CD4-positive, alpha-beta T cell treated with Interleukin-17A for 4 hours (primary cell): Measurements from ENCODE around the gene SBNO2.

ENCODE experiments used
- DNase-seq: peaks from one replicate; pipeline ENCODE4 v3.0.0-alpha.2; 2020; ENCODE audit warnings: mixed read lengths

The SBNO2 gene

DNA sequence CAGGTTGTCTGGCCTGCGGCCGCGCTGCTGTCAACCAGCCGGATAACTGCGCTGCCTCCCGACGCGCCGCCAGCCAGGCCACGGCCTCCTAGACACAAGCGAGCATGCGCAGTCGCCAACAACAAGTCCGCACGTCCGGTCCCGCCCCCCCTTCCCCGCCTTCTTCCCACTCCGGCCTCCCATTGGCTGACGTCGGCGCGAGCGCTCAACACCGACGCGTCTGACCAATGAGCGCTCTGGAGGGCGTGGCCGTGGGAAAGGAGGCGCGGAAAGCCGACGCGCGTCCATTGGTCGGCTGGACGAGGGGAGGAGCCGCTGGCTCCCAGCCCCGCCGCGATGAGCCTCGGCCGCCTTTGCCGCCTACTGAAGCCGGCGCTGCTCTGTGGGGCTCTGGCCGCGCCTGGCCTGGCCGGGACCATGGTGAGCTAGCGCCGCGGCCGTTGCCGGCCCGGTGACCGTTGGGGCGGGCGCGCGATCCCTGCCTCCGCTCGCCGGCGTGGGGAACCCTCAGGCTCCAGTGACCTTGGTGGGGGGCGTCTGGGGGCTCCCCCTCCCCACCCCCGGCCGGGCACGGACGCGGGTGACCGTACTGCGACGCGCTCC, 70.3 kb downstream of the SBNO2 start, which contains the start of gene GPX4:
Gene GPX4 (plus strand): TSS at position 287 of the 603 bp plus-strand sequence. CDS start 50 bp downstream, at position 337.
- peak; percentile 100 for DNase-seq

DNA sequence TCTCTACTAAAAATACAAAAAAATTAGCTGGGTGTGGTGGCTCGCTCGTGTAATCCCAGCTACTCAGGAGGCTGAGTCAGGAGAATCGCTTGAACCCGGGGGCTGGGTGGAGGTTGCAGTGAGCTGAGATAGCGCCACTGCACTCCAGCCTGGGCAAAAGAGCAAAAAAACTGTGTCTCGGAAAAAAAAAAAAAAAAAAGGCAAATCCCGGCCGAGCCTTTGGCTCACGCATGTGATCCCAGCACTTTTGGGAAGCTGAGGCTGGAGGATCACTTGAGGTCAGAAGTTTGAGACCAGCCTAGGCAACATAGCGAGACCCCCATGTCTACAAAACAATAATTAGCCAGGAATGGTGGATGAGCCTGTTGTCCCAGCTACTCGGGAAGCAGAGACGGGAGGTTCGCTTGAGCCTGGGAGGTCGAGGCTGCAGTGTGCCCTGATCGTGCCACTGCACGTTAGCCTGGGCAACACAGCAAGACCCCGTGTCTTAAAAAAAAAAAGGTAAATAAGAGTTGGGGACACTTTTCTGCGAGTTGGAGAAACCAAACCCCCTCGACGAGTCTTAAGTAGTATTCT, 70.8 kb downstream of the SBNO2 start:
- DNase-seq: no peak

DNA sequence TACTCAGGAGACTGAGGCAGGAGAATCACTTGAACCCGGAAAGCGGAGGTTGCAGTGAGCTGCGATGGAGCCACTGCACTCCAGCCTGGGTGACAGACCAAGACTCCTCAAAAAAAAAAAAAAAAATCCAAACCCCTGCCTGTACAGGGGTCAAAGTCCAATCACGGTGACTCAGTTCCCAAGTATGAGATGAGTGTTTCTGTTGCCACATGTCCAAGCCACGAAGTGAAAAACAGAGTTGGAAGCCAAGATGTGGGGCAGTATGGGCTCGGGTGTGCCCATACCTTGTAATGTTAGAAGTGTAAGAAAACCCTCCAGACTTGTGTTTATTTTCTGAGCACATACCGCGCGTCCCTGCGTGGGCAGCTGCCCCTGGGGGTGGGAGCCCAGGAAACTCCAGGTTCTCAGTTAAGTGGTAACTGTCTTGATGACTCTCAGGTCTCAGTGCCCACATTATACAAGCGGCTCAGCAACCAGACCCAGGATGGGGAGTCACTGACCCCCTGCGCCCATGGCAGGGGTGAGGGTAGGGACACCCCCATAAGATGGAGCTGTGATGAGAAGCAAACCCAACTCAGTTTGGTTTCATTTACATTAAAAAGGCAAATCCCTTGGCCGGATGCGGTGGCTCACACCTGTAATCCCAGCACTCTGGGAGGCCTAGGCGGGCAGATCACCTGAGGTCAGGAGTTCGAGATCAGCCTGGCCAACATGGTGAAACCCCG, 71.5 kb downstream of the SBNO2 start:
- DNase-seq: peak; percentile 47

DNA sequence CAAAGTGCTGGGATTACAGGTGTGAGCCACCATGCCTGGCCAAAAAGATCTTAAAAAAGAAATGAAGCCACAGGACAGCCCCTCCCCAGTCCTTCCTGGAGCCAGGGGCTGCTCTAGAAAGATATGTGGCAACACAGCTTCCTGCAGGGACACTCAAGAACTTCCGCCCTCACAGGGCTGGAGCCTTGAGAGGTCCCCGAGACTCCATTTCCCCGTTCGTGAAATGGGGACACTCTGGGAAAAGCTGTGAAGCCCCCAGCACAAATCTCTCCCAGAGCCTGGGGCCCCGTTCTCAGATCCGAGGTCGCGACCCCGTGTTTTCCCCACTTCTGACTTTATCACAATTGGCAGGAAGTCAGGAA, 72.8 kb downstream of the SBNO2 start:
- peak; percentile 44 for DNase-seq

DNA sequence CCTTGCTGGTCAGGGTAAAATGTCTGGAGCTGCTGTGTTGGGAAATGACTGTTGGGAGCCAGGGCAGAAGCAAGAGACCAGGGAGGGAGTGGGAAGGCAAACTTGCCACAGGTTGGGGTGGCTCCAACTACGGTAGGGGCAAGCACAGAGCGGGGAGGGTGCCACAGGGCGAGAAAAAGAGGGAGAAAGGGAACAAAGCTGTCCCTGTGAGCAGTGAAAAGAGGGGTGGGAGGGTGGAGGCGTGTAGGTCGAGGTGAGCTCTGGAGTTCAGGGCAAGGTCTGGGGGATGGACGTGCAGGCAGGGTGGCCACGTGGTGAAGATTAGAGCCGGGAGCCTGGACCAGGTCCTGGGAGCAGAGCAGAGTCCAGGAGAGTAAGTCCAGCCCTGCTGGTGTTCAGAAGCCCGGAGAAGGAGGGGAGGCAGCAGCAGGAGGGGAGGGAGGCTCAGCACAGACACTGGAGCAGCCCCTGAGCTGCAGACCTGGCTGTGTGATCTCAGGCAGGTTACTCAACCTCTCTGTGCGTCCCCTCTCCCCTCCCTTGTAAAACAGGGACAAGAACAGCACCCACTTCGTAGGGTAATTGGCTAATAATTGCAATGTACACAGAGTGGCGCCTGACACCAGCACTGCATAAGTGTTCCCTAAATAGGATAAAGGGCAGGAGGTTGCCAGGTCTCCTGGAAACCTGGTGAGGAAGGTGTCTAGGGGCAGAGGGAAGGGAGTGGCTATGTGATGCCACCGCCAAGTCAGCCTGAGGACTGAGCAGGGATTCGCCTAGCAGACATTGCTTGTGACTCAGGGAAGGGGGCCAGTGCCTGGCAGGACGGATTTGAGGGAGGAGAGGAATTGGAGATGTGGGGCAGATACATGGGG, 75.7 kb downstream of the SBNO2 start:
- no peak for DNase-seq

DNA sequence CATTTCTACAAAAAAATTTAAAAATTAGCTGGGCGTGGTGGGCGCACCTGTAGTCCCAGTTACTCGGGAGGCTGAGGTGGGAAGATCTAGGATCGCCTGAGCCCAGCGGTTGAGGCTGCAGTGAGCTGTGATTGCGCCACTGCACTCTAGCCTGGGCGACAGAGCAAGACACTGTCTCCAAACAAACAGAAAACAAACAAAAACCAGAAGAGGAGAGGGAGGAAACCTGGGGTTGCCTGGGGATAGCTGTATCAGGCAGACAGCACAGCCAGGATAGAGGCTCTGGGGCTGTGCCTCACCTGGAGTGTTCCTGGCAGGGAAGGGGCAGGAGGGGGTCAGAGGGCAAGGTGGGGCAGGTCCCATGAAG, 76.3 kb downstream of the SBNO2 start:
- DNase-seq: no peak

DNA sequence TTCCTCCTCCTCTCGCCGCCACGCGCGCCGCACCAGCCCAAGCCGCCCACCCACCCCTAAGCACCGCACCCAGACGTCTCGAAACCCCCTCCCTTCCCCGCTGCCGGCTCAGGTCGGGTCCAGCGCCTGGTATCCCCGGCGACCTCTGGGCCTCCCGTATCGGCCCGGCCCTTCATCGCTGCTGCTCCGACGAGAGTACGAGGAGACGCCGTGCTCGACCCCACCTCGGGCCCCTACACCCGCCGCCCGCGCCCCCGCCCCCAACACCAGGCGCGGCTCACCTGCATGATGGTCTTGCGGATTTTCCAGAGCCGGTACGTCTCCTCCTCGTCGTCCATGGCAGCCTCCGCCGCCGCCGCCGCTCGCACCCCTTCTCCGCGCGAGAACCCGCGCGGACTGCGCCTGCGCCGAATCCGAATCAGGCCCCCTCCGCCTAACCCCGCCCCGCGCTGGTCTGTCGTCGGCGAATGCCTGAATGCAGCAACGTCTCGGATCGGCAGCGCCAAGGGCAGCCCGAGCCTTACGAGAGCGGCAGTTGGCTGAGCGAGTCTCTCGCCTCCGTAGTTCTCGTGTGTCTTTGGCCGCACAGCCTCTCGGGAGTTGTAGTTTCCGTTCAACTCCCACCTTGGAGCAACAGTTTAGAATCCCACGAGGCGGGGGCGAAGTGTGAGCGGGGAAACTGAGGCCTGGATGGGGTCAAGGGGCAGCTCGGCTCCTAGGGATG, 78.9 kb downstream of the SBNO2 start, which contains the start of gene POLR2E:
Gene POLR2E (minus strand): TSS at position 398 of the 724 bp plus-strand sequence. CDS start 60 bp downstream, at position 338.
- peak; percentile 99 for DNase-seq

DNA sequence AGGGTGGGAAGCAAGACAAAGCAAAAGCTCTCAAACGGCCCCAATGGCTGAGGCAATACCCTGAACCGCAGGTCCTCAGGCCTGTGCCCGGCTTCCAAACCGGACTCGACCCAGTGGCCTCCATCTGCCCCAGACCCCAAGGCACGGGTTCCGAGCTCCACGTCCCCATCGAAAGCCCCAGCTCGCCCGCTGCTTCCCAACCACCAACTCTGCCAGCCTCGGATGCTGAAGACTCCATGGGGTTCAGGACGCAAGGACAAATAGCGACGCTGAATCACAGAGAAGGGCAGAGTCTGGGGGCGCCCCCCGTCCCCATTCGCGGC, 79.5 kb downstream of the SBNO2 start:
- DNase-seq: no peak

DNA sequence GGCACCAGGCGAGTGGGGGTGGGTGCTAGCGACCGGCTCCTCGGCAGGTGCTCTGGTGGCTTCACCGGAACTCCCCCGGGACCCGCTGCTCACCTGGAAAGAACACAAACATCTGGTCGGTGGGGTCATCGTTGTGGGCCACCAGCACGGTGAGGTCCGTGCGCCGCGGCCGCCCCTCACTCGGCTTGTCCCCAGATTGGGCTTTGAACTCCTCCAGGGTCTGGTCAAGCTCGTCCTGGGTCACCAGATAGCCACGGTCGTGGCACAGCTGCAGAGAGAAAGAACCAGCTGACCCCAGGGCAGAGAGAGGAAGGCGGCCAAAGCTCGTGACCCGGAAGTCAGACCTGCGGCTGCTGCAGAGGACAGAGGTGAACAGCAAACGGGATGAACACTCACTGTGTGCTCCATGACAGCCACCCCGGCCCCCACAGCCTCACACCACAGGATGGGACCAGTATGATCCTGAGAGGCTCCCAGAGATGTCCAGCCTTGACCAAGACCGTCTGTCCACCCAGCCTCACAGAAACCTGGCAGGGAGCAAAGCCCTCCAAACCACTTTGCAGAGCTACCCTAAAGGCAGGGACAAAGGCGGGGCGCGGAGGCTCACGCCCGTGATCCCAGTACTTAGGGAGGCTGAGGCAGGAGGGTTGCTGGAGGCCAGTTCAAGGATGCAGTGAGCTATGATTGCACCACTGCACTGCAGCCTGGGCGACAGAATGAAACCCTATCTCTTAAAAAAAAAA, 80.1 kb downstream of the SBNO2 start:
- no peak for DNase-seq

DNA sequence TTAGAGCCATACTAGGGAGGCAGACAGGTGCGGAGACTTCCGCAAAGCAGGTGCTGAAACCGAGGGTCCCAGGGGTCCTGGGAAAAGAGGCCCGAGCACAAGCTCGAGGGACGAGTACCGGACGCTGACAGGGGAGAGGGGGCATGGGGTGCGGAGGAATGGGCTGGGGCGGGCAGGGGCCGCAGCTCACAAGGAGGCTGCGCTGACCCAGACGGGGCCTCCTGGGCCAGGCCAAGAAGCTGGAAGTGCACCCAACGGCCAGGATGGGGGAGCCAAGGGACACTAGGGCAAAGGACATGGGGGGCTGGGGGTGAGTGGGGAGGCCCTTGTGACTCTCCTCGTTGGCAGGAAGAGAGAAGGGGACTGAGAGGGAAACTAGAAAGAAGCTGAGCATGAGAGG, 80.7 kb downstream of the SBNO2 start:
- DNase-seq: no peak

DNA sequence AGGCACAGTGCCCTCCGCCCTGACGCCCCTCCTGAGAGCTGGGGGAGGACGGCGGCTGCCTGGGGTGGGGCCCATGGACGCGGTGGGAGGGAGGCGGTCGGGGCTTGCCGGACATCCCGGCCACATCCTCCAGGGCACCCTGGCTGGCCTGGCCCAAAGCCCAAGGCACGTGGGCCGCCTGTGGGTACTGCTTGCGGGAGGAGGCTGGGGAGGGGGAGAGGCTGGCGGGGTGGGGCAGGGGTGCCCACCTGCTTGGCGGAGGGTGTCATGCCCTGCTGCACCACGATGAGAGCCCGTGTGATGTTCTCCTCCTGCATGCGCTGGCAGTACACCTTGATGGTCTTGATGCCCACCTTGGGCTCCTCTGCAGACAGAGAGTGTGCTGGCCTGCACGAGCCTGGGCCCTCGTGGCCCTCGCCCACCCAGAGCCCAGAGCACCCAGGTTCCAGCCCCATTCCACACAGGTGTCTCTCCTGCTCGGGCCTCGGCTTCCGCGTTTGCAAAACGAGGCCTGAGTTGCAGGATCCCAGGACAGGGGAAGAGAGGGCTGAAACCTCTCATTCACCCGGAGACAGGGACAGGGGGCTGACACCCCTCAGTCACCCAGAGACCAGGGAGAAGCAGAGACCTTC, 82.4 kb downstream of the SBNO2 start:
- DNase-seq: no peak

DNA sequence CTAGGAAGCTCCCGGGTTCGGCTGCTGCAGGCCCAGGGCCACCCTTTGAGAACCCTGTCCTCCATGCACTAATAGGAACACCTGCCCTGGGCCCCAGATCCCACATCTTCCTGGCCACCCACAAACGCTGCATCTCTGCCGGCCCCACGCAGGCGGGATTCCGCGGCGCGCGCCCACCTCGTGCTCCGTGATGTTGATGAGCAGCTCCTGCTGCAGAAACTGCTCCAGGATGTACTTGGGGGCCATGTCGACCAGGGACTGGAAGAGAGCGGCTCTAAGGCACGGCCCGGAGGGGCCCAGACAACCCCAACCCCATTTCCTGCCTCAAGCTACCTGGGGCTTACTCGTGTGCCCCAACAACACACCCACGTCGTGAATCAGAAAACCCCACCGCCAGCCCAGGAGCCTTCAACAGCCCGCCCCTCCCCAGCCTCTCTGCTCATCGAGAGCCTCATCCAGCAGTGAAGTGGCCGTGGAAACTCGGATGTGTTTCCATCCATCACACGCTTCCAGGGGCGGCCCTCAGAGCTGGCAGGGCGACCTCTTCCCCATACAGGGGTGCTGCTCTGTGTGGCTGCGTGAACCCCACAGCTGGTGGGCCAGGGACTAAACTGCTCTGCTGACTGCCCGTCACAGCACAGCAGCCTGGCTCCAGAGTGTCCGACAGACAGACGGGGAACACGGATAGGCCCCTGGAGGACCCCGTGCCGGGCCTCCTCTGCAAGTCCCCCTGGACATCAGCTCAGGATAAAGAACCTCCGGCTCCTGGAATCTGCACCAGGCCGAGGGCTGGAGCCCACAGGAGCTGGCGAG, 83.1 kb downstream of the SBNO2 start:
- DNase-seq: no peak

DNA sequence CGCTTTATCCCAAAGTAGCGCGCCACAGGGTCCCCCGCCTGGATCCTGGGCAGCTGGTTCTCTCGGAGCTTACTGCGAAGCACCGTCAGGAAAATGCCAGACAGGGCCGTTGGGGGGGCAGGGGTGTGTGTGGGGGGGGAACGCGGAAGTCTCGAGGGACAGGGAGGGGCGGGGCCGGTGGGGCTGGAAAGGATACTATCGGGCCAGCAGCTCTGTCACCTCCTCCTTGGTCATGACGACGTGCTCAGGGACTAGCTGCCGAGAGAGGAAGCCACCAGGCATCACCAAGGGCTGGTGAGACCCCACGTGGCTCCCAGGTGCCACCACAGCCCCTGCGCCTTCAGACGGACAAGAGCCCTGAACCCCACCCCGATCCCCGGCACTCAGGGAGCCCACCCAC, 84.2 kb downstream of the SBNO2 start:
- DNase-seq: peak; percentile 47

DNA sequence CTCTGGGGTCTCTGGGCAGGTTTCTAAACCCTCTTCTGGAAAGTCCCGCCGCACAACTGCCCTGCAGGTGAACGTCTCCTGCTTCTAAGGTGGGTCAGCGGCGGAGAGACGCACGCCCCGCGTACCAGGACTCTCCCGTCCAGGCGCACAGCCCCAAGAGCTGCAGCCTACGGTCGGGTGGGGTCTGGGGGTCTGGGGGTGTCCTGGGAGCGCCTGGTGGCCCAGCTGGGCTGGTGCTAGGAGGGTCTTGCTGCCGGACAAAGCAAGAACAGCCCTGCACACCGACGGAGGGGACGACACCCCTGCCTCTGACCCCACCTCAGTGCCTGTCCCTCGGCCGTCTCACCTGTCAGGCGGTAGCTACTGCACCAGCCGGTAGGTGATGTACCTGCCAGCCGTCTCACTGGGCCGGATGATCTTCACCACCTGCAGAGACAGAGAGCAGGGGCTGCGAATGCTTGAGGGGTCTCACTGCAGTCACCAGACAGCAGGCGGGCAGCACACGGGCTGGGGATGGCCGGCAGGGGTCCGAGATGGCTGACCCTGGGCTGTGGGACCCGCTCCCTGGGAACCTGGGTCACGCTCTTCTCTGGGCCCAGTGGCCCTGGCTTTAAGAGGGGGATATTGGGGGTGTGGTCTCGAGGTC, 84.8 kb downstream of the SBNO2 start:
- no peak for DNase-seq

DNA sequence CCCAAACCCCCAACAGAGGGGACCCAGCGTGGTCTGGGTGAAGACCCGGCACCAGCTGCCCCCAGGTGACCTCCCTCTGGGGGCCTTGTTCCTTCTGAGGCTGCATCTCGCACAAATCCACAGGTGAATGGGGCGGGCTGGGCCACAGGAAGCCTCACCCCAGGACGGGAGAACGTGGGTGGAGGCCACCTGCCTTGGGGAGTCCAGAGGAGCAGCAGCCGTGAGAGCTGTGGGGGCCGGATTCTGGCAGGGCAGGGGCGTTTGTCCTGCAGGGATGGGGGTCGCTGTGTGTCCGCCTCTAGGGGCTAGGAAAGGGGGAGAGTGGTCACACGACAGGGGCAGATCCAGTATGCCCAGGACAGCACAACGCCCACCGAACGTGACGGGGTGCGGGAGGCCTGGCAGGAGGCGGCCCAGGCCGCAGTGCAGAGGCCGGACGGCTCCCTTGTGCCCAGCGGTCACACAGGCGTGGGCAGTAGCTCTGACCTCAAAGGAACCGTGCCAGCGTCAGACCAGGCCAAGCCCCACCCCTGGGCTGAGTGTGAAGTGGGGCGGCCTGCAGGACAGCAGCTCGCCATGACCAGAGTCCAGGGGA, 85.6 kb downstream of the SBNO2 start:
- peak; percentile 62 for DNase-seq

DNA sequence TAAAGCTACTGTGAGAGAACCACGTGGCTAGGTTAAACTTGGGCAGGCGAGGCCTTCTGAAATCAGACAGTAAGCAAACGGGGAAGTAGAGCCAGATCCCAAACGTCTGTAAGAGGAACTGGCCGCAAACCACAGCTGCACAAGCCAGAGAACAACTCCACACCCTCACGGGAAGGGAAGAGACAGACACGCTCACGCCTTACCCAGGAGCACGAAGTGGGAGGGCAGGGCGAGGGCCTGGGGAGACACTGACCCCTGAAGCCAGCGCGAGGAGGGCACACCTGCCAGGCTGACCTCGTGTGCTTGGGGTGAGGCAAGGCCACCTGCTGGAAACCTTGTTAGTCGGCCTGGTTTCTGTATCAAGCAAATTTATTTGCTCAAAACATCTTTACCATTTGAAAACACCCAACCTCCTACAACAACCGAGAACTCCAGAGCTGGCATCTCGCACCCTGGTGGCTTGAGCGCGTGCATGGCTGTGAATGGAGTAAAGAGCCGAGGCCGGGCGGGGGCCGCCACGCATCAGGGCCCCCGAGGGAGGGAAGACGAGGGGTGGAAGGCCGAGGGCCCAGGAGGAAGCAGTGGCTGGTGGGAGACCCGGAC, 86.2 kb downstream of the SBNO2 start:
- DNase-seq: peak; percentile 67

DNA sequence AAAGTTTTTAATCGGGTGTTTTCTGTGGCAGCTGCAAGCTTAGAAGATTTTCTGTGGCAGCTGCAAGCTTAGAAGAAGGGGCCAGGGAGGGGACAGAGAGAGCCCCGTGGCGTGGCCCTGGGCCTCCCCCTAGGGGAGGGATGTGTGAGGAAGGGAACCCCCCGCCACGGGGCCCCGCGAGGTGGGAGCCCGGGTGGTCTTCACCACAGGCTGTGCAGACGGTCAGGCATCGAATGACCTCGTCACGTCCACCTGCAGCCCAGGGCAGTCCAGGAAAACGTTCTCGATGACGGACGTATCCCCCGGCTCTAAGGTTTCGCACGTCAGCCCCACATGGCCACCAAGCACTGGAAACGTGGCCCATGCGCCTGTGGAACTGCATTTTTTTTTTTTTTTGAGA, 87.5 kb downstream of the SBNO2 start:
- peak; percentile 25 for DNase-seq

DNA sequence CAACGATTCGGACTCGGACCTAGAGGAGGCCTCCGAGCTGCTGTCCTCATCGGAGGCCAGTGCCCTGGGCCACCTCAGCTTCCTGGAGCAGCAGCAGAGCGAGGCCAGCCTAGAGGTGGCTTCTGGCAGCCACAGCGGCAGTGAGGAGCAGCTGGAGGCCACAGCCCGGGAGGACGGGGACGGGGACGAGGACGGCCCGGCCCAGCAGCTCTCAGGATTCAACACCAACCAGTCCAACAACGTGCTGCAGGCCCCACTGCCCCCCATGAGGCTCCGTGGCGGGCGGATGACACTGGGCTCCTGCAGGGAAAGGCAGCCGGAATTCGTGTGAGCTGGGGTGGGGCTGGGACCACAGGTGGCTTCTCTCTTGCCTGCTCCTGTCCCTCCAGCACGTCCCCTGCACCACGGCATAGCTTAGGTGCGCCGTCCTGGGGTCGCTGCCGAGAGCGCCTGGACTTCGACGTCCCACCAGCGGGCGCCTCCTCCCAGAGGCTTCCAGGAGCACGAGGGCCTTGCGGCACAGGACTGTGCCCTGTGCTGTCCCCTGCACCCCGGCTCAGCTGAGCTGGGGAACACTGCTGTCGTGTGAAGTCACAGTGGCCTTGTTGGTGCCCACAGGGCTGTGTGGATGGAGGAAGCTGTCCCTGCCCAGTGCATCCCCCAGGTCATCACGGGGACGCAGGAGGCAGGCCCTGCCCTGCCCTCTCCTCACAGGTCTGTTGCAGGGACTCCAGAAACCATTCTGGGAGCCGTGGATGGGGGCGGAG, 88.2 kb downstream of the SBNO2 start:
- no peak for DNase-seq
